ENCODE results near the gene EEIG2. TPM values are rescaled to one million over a fixed set of nuclear protein-coding genes. Genes with fewer than 3 reads are reported as not detected.

EEIG2 gene
- total and polyA plus RNA-seq, 9 of the 15 experiments (the other 6 are each of a cell fraction or from before 2014, with no cell fraction given), result 6.1 to 26.9 (median 15.2) TPM

DNA sequence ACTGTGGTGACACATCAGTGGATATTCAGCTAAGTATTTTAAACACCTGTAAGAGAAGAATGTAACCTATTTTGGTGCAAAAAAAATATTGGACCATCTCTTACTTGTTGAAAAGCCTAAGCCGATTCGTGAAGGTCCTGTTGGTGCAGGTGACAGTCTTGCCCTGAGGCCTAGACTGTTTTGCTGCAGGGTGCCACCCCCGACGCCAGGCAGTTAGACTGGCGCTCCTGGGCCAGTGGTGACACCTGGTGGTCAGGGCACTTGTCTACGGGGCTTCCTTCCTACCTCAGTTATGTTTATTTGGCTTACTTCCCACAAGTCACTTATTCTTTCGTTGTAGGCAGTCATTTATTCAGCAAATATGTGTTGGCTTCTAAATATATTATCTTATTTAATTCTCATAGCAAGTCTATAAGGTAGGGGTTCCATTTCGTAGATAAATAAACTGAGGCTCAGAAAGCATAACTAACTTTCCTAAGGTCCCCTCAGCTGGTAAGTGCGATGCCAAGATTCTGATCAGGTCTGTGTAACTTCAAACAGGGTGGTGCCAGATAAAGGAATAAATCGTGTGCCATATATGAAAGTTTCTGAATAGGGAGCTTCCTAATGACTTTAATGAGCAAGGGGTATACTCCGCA, 1.9 kb downstream of the EEIG2 start (continued):
- no peak for TF ChIP-seq ZNF175 (CRISPR knock-in tag; IDR thresholded peaks at IDR 0.05; ENCODE audit: low read depth)
- TF ChIP-seq BDP1 (IDR thresholded peaks at IDR 0.05; ENCODE audit: insufficient read depth, insufficient read length), result no peak
- TF ChIP-seq ZNF583 (CRISPR knock-in tag; IDR thresholded peaks at IDR 0.05), result no peak
- TF ChIP-seq CAMTA2 (CRISPR knock-in tag; conservative IDR thresholded peaks at IDR 0.05), result no peak
- 0 out of 2 replicates have a peak, but pooled peaks have one; percentile 44 for TF ChIP-seq XRCC5 (IDR thresholded peaks at IDR 0.05; ENCODE audit: low read depth, low read length)
- TF ChIP-seq, protein P1, sequence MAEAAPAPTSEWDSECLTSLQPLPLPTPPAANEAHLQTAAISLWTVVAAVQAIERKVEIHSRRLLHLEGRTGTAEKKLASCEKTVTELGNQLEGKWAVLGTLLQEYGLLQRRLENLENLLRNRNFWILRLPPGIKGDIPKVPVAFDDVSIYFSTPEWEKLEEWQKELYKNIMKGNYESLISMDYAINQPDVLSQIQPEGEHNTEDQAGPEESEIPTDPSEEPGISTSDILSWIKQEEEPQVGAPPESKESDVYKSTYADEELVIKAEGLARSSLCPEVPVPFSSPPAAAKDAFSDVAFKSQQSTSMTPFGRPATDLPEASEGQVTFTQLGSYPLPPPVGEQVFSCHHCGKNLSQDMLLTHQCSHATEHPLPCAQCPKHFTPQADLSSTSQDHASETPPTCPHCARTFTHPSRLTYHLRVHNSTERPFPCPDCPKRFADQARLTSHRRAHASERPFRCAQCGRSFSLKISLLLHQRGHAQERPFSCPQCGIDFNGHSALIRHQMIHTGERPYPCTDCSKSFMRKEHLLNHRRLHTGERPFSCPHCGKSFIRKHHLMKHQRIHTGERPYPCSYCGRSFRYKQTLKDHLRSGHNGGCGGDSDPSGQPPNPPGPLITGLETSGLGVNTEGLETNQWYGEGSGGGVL (CRISPR knock-in tag; IDR thresholded peaks at IDR 0.05), result no peak
- no peak for TF ChIP-seq ZNF717 (CRISPR knock-in tag; IDR thresholded peaks at IDR 0.05)
- no peak for TF ChIP-seq PHF21A (IDR thresholded peaks at IDR 0.05; ENCODE audit: borderline replicate concordance, low read depth)
- TF ChIP-seq TAF15 (IDR thresholded peaks at IDR 0.05; ENCODE audit: low read depth, low read length), result no peak
- TF ChIP-seq, protein P2, sequence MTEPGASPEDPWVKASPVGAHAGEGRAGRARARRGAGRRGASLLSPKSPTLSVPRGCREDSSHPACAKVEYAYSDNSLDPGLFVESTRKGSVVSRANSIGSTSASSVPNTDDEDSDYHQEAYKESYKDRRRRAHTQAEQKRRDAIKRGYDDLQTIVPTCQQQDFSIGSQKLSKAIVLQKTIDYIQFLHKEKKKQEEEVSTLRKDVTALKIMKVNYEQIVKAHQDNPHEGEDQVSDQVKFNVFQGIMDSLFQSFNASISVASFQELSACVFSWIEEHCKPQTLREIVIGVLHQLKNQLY (CRISPR knock-in tag; conservative IDR thresholded peaks at IDR 0.05), result no peak
- no peak for TF ChIP-seq ZNF311 (CRISPR knock-in tag; IDR thresholded peaks at IDR 0.05)
- TF ChIP-seq SNIP1 (IDR thresholded peaks at IDR 0.05; ENCODE audit: low read depth), result no peak
- no peak for TF ChIP-seq ZNF589 (CRISPR knock-in tag; IDR thresholded peaks at IDR 0.05; ENCODE audit: low read depth)
- no peak for TF ChIP-seq BMI1 (IDR thresholded peaks at IDR 0.05; ENCODE audit: low read length)
- TF ChIP-seq, protein P3, sequence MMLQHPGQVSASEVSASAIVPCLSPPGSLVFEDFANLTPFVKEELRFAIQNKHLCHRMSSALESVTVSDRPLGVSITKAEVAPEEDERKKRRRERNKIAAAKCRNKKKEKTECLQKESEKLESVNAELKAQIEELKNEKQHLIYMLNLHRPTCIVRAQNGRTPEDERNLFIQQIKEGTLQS (IDR thresholded peaks at IDR 0.05), result no peak
- TF ChIP-seq, protein P3 (CRISPR knock-in tag; conservative IDR thresholded peaks at IDR 0.05), result no peak
- no peak for TF ChIP-seq NR1H2 (CRISPR knock-in tag; IDR thresholded peaks at IDR 0.05)
- TF ChIP-seq STAG1 (CRISPR knock-in tag; IDR thresholded peaks at IDR 0.05; ENCODE audit: borderline replicate concordance), result peak; percentile 42; the same call in 1 of the 2 replicates
- 0 out of 4 replicates have a peak, but pooled peaks of 1 of the 2 experiments have one; percentile 34 for TF ChIP-seq RCOR1 (IDR thresholded peaks at IDR 0.05; ENCODE audit: borderline replicate concordance in 1 of 2, low read depth in 2 of 2, low read length in 2 of 2)
- no peak for TF ChIP-seq SMARCE1 (IDR thresholded peaks at IDR 0.05)
- TF ChIP-seq PCBP2 (IDR thresholded peaks at IDR 0.05; ENCODE audit: low read depth, low read length, poor library complexity, severe bottlenecking), result no peak
- TF ChIP-seq, protein P4, sequence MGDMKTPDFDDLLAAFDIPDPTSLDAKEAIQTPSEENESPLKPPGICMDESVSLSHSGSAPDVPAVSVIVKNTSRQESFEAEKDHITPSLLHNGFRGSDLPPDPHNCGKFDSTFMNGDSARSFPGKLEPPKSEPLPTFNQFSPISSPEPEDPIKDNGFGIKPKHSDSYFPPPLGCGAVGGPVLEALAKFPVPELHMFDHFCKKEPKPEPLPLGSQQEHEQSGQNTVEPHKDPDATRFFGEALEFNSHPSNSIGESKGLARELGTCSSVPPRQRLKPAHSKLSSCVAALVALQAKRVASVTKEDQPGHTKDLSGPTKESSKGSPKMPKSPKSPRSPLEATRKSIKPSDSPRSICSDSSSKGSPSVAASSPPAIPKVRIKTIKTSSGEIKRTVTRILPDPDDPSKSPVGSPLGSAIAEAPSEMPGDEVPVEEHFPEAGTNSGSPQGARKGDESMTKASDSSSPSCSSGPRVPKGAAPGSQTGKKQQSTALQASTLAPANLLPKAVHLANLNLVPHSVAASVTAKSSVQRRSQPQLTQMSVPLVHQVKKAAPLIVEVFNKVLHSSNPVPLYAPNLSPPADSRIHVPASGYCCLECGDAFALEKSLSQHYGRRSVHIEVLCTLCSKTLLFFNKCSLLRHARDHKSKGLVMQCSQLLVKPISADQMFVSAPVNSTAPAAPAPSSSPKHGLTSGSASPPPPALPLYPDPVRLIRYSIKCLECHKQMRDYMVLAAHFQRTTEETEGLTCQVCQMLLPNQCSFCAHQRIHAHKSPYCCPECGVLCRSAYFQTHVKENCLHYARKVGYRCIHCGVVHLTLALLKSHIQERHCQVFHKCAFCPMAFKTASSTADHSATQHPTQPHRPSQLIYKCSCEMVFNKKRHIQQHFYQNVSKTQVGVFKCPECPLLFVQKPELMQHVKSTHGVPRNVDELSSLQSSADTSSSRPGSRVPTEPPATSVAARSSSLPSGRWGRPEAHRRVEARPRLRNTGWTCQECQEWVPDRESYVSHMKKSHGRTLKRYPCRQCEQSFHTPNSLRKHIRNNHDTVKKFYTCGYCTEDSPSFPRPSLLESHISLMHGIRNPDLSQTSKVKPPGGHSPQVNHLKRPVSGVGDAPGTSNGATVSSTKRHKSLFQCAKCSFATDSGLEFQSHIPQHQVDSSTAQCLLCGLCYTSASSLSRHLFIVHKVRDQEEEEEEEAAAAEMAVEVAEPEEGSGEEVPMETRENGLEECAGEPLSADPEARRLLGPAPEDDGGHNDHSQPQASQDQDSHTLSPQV (IDR thresholded peaks at IDR 0.05), result no peak
- no peak for TF ChIP-seq TARDBP (IDR thresholded peaks at IDR 0.05)

Measured in K562 (cell line).